Measurements from ENCODE around the gene TBC1D24.

The TBC1D24 gene

DNA sequence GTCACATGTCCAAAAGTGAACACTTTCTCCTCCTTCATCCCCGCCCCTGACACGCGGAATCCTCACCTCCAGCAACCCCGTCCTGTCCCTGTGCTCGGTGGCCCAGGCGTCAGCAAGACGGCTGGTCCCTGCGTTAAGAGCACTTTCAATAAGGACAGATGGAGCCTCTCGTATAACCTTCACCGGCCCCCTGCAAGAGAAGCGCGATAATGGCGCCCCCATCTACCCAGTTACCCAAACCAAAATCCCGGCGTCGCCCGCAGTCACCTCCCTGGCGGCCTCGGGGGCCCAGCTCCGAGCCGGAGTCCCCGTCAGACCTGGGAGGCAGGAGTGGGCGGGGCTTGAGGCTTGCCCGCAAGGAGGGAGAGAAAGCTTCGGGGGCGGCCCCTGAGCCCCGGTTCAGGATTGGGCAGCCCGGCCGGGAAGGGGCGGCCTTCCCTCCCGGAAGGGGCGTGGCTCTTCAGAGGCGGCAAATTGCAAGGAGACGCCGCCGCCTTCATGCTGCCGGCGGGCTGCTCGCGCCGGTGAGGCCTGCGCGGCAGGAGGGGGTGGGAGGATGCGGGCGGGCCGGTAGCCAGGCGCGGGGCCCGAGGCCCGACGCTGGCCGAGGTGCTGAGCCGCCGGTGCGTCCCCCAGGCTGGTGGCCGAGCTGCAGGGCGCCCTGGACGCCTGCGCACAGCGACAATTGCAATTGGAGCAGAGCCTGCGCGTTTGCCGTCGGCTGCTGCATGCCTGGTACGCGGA is 15.1 kb upstream of the TBC1D24 start, which contains the start of gene TEDC2:
TEDC2 (plus strand) TSS at position 463 of the 744 bp plus-strand sequence; CDS start at position 499, 36 bp downstream.
- H2AFZ ChIP-seq (ENCODE audit: low read depth, low read length): peak within 1 kb of the TSS; percentile 67; the same call in 1 of the 2 replicates
- H3K79me2 ChIP-seq (ENCODE audit: low read length): no peaks in the 10 kb centered on the region
- H3K4me3 ChIP-seq (ENCODE audit: low read length): peak within 1 kb of the TSS; percentile 76
- no peak within 1 kb of the TSS for H3K27ac ChIP-seq (ENCODE audit: low read length)
- H3K27me3 ChIP-seq (ENCODE audit: low read depth, low read length): no peaks in the 10 kb centered on the region
- H3K9ac ChIP-seq (ENCODE audit: low read length): peak within 1 kb of the TSS; percentile 63
- TF ChIP-seq, protein P1, sequence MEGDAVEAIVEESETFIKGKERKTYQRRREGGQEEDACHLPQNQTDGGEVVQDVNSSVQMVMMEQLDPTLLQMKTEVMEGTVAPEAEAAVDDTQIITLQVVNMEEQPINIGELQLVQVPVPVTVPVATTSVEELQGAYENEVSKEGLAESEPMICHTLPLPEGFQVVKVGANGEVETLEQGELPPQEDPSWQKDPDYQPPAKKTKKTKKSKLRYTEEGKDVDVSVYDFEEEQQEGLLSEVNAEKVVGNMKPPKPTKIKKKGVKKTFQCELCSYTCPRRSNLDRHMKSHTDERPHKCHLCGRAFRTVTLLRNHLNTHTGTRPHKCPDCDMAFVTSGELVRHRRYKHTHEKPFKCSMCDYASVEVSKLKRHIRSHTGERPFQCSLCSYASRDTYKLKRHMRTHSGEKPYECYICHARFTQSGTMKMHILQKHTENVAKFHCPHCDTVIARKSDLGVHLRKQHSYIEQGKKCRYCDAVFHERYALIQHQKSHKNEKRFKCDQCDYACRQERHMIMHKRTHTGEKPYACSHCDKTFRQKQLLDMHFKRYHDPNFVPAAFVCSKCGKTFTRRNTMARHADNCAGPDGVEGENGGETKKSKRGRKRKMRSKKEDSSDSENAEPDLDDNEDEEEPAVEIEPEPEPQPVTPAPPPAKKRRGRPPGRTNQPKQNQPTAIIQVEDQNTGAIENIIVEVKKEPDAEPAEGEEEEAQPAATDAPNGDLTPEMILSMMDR (IDR thresholded peaks at IDR 0.05; ENCODE audit: low read depth, low read length): no peak
- TF ChIP-seq EZH2phosphoT487 (IDR thresholded peaks at IDR 0.05; ENCODE audit: low read depth): no peak
- H3K4me2 ChIP-seq (ENCODE audit: low read length): peak within 1 kb of the TSS; percentile 82
- no peaks in the 10 kb centered on the region for H4K20me1 ChIP-seq (ENCODE audit: insufficient read depth, low read length)
- H3K9me3 ChIP-seq (ENCODE audit: insufficient read depth, low read length): no peaks in the 10 kb centered on the region
- peaks cover 16% of the 10 kb centered on the region; the same call in 1 of the 2 replicates for H3K4me1 ChIP-seq (ENCODE audit: low read length)
- H3K36me3 ChIP-seq (replicated peaks; ENCODE audit: low read depth, low read length): peaks cover 17% of the 10 kb centered on the region

DNA sequence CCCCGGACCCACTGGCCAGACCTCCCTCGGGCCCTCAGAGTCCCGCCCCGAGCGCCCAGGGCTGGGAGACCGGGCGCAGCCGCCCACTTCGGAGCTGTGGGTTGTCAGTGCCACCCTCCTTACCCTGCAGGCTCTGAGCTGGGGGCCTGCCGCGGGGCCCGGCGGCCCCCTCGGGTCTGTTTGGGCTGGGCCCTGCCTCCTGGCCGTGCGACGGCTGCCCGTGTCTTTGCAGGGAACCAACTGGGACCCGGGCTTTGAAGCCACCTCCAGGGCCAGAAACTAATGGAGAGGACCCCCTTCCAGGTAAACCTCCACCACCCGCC is 14.6 kb upstream of the TBC1D24 start:
- no peaks in the 10 kb centered on the region for H4K20me1 ChIP-seq (ENCODE audit: insufficient read depth, low read length)
- H3K27me3 ChIP-seq (ENCODE audit: low read depth, low read length): no peaks in the 10 kb centered on the region
- H3K27ac ChIP-seq (ENCODE audit: low read length): no peak overlapping the region
- peak overlapping the region; percentile 35; the same call in 1 of the 2 replicates for H3K9ac ChIP-seq (ENCODE audit: low read length)
- no peak overlapping the region for H2AFZ ChIP-seq (ENCODE audit: low read depth, low read length)
- no peaks in the 10 kb centered on the region for H3K9me3 ChIP-seq (ENCODE audit: insufficient read depth, low read length)
- H3K79me2 ChIP-seq (ENCODE audit: low read length): no peaks in the 10 kb centered on the region
- peak overlapping the region; percentile 76 for H3K4me3 ChIP-seq (ENCODE audit: low read length)
- peaks cover 14% of the 10 kb centered on the region for H3K36me3 ChIP-seq (replicated peaks; ENCODE audit: low read depth, low read length)
- no peak for TF ChIP-seq EZH2phosphoT487 (IDR thresholded peaks at IDR 0.05; ENCODE audit: low read depth)
- TF ChIP-seq, protein P1 (IDR thresholded peaks at IDR 0.05; ENCODE audit: low read depth, low read length): no peak
- H3K4me1 ChIP-seq (ENCODE audit: low read length): peaks cover 16% of the 10 kb centered on the region; the same call in 1 of the 2 replicates
- peak overlapping the region; percentile 82 for H3K4me2 ChIP-seq (ENCODE audit: low read length)

GRCh38 chr16:2460916-2461315 is 14.0 kb upstream of the TBC1D24 start:
- H4K20me1 ChIP-seq (ENCODE audit: insufficient read depth, low read length): no peaks in the 10 kb centered on the region
- H3K79me2 ChIP-seq (ENCODE audit: low read length): no peaks in the 10 kb centered on the region
- no peak overlapping the region for H3K27ac ChIP-seq (ENCODE audit: low read length)
- peaks cover 10% of the 10 kb centered on the region for H3K36me3 ChIP-seq (replicated peaks; ENCODE audit: low read depth, low read length)
- no peaks in the 10 kb centered on the region for H3K9me3 ChIP-seq (ENCODE audit: insufficient read depth, low read length)
- TF ChIP-seq, protein P1 (IDR thresholded peaks at IDR 0.05; ENCODE audit: low read depth, low read length): no peak
- no peak for TF ChIP-seq EZH2phosphoT487 (IDR thresholded peaks at IDR 0.05; ENCODE audit: low read depth)
- H3K27me3 ChIP-seq (ENCODE audit: low read depth, low read length): no peaks in the 10 kb centered on the region
- H3K4me2 ChIP-seq (ENCODE audit: low read length): peak overlapping the region; percentile 82
- H3K4me1 ChIP-seq (ENCODE audit: low read length): peaks cover 16% of the 10 kb centered on the region; the same call in 1 of the 2 replicates
- no peak overlapping the region for H3K9ac ChIP-seq (ENCODE audit: low read length)
- H3K4me3 ChIP-seq (ENCODE audit: low read length): peak overlapping the region; percentile 76
- H2AFZ ChIP-seq (ENCODE audit: low read depth, low read length): no peak overlapping the region

DNA sequence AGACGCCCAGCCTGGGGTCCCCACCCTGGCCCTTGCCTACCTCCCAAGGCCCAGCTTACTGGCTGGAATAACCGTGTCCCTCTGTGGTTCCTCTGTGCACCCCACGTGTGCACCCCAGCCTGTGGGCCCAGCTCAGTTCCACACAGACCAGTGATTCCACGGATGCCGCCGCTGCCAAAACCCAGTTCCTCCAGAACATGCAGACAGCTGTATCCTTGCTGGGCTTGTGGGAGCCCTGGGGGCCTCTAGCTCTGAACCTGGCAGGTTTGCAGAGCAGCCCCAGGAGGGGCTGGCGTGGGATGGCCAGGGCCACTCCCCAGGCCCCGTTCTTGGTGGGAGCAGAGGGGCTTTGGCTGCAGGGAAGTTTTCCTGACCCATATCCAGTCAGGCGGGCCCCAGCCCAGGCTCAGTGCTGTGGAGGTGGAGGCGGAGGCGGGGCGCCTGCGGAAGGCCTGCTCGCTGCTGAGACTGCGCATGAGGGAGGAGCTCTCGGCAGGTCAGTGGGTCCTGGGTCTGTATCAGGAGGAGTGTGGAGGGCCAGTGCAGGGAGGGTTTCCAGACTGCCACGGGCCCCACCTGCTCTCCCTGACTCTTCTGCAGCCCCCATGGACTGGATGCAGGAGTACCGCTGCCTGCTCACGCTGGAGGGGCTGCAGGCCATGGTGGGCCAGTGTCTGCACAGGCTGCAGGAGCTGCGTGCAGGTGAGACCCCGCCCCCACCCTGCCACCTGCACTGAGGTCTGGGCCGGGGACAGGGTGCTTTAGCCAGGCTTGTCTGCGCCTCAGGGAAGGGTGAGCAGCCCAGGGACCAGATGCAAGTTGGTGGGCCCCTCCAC is 12.7 kb upstream of the TBC1D24 start:
- no peaks in the 10 kb centered on the region for H4K20me1 ChIP-seq (ENCODE audit: insufficient read depth, low read length)
- no peak overlapping the region for H2AFZ ChIP-seq (ENCODE audit: low read depth, low read length)
- H3K9ac ChIP-seq (ENCODE audit: low read length): no peak overlapping the region
- no peaks in the 10 kb centered on the region for H3K27me3 ChIP-seq (ENCODE audit: low read depth, low read length)
- no peaks in the 10 kb centered on the region for H3K79me2 ChIP-seq (ENCODE audit: low read length)
- H3K9me3 ChIP-seq (ENCODE audit: insufficient read depth, low read length): no peaks in the 10 kb centered on the region
- H3K4me1 ChIP-seq (ENCODE audit: low read length): peaks cover 16% of the 10 kb centered on the region; the same call in 1 of the 2 replicates
- H3K4me2 ChIP-seq (ENCODE audit: low read length): no peak overlapping the region
- TF ChIP-seq EZH2phosphoT487 (IDR thresholded peaks at IDR 0.05; ENCODE audit: low read depth): no peak
- TF ChIP-seq, protein P1 (IDR thresholded peaks at IDR 0.05; ENCODE audit: low read depth, low read length): no peak
- no peak overlapping the region for H3K27ac ChIP-seq (ENCODE audit: low read length)
- no peaks in the 10 kb centered on the region for H3K36me3 ChIP-seq (replicated peaks; ENCODE audit: low read depth, low read length)
- H3K4me3 ChIP-seq (ENCODE audit: low read length): no peak overlapping the region
